ENCODE measurements around the gene KCNF1. TPM values are rescaled to one million over a fixed set of nuclear protein-coding genes. Genes with fewer than 3 reads are reported as not detected.

The KCNF1 gene
- total and polyA plus RNA-seq, 2 of the 8 experiments (the other 6 are each of a cell fraction or from before 2014, with no cell fraction given): 0.48 to 1.5 TPM

- TF ChIP-seq HDAC2 (IDR thresholded peaks at IDR 0.05; ENCODE audit: borderline replicate concordance in 1 of 2, low read depth in 2 of 2, low read length in 2 of 2) (no peak), FOSL1 (IDR thresholded peaks at IDR 0.05; ENCODE audit: insufficient read depth, low read depth, low read length) (no peak), RBBP5 (IDR thresholded peaks at IDR 0.05; ENCODE audit: borderline replicate concordance, low read depth, low read length) (no peak), YY1 (IDR thresholded peaks at IDR 0.05; ENCODE audit: low read depth, low read length) (no peak), SP4 (IDR thresholded peaks at IDR 0.05; ENCODE audit: low read length) (no peak), SP1 (IDR thresholded peaks at IDR 0.05; ENCODE audit: low read depth, low read length) (no peak)
These were observed 33.3 kb upstream of the KCNF1 start (continued) for GRCh38 chr2:10878268-10878915.
